ENCODE measurements around the gene NRP1. TPM values are rescaled to one million over a fixed set of nuclear protein-coding genes. Genes with fewer than 3 reads are reported as not detected.

NRP1 gene
- polyA plus RNA-seq, 2 of the 4 experiments (the other 2 are of a cell fraction) = 121 to 259 TPM

GRCh38 chr10:33337326-33337957 is 3.0 kb upstream of the NRP1 start (continued):
- TF ChIP-seq HES2 (IDR thresholded peaks at IDR 0.05) = no peak
- no peak for TF ChIP-seq MYC (IDR thresholded peaks at IDR 0.05; ENCODE audit: borderline replicate concordance, low read length)
- TF ChIP-seq CBX8 (IDR thresholded peaks at IDR 0.05) = no peak
- TF ChIP-seq HOXB5 (CRISPR knock-in tag; IDR thresholded peaks at IDR 0.05) = no peak
- TF ChIP-seq USF2 (IDR thresholded peaks at IDR 0.05) = no peak
- TF ChIP-seq ESRRA (IDR thresholded peaks at IDR 0.05; ENCODE audit: borderline replicate concordance, low read length) = no peak
- no peak for TF ChIP-seq EP300 (IDR thresholded peaks at IDR 0.05)
- TF ChIP-seq POLR2A (IDR thresholded peaks at IDR 0.05; ENCODE audit: low read length) = no peak
- TF ChIP-seq CEBPB (IDR thresholded peaks at IDR 0.05) = no peak

- peak; percentile 51 to 67 for DNase-seq (ENCODE audit: low read depth in 1 of 2, low spot score in 1 of 2)
Observed at GRCh38 chr10:33336582-33337325, 2.3 kb upstream of the NRP1 start.

GRCh38 chr10:33335801-33336581 is 1.5 kb upstream of the NRP1 start:
- FAIRE-seq (peak; percentile 82), ATAC-seq (peak; percentile 57 to 65), DNase-seq (ENCODE audit: low read depth in 1 of 2, low spot score in 1 of 2) (peak; percentile 78 to 95)
- H3K27ac ChIP-seq = peak overlapping the region; percentile 99
- H3K4me3 ChIP-seq = peak overlapping the region; percentile 85
- H3K4me1 ChIP-seq = peaks cover 19% of the 10 kb centered on the region
- peak overlapping the region; percentile 95 for H3K4me2 ChIP-seq
- H3K9me3 ChIP-seq = no peaks in the 10 kb centered on the region
- CTCF ChIA-PET = interaction anchor here (0.7 to 2.5 kb wide), 11 partner anchors 8 to 1303 kb away, joined by 3 to 7 read pairs (median 4); no protein-coding TSS in a partner anchor
- POLR2A ChIA-PET = interaction anchor here (1.0 to 3.6 kb wide), 11 partner anchors 8 to 1192 kb away, joined by 3 to 30 read pairs (median 4); no protein-coding TSS in a partner anchor
- 2% methylated on average over 40 of the region's 52 CpGs for WGBS (ENCODE audit: missing lambda C conversion rate)
- TF ChIP-seq TP53 (CRISPR knock-in tag; IDR thresholded peaks at IDR 0.05) = no peak
- TF ChIP-seq RAD21 (conservative IDR thresholded peaks at IDR 0.05 in 1 of 2, IDR thresholded peaks at IDR 0.05 in 1 of 2) = peak; percentile 16 to 37; a peak in 4 of 5 replicates
- TF ChIP-seq SREBF2 (IDR thresholded peaks at IDR 0.05) = no peak
- TF ChIP-seq SMC3 (IDR thresholded peaks at IDR 0.05) = peak; percentile 5; the same call in 1 of the 3 replicates
- TF ChIP-seq BCL3 (IDR thresholded peaks at IDR 0.05) = peak; percentile 74; the same call in 1 of the 3 replicates
- peak; percentile 50 for TF ChIP-seq POLR2A (IDR thresholded peaks at IDR 0.05; ENCODE audit: low read length)
- 0 out of 2 replicates have a peak, but pooled peaks have one; percentile 61 for TF ChIP-seq HDAC2 (IDR thresholded peaks at IDR 0.05)
- no peak for TF ChIP-seq EHMT2 (IDR thresholded peaks at IDR 0.05; ENCODE audit: low read depth)
- no peak for TF ChIP-seq E2F6 (IDR thresholded peaks at IDR 0.05; ENCODE audit: borderline replicate concordance, low read depth)
- peak; percentile 47 to 68; a peak in 4 of 5 replicates for TF ChIP-seq JUN (IDR thresholded peaks at IDR 0.05)

More at GRCh38 chr10:33336582-33337325, 2.3 kb upstream of the NRP1 start:
- ATAC-seq (peak; percentile 17 to 36), FAIRE-seq (no peak)
- 2% methylated on average over 27 of the region's 67 CpGs for WGBS (ENCODE audit: missing lambda C conversion rate)
- TF ChIP-seq FOSL2 (IDR thresholded peaks at IDR 0.05) (no peak), FOSL2 (CRISPR knock-in tag; IDR thresholded peaks at IDR 0.05) (no peak), MAX (IDR thresholded peaks at IDR 0.05) (peak; percentile 24; the same call in 1 of the 2 replicates), MAFK (IDR thresholded peaks at IDR 0.05; ENCODE audit: partially characterized antibody) (peak; percentile 94), EP300 (IDR thresholded peaks at IDR 0.05) (no peak), PHF8 (IDR thresholded peaks at IDR 0.05; ENCODE audit: borderline replicate concordance, low read depth) (0 out of 2 replicates have a peak, but pooled peaks have one; percentile 7), NPAS2 (CRISPR knock-in tag; IDR thresholded peaks at IDR 0.05; ENCODE audit: borderline replicate concordance) (no peak), MYC (IDR thresholded peaks at IDR 0.05; ENCODE audit: borderline replicate concordance, low read length) (no peak), TP53 (CRISPR knock-in tag; IDR thresholded peaks at IDR 0.05) (0 out of 2 replicates have a peak, but pooled peaks have one; percentile 47), TFCP2L1 (CRISPR knock-in tag; IDR thresholded peaks at IDR 0.05) (peak; percentile 69; the same call in 1 of the 2 replicates), BCL3 (IDR thresholded peaks at IDR 0.05) (no peak), POLR2A (IDR thresholded peaks at IDR 0.05; ENCODE audit: low read length) (peak; percentile 16), RFX5 (IDR thresholded peaks at IDR 0.05) (no peak)
- CTCF ChIA-PET = interaction anchor here (0.7 to 2.5 kb wide), 6 partner anchors 29 to 1302 kb away, joined by 3 to 7 read pairs (median 4); no protein-coding TSS in a partner anchor
- H3K4me3 ChIP-seq = peak overlapping the region; percentile 85
- H3K4me1 ChIP-seq = peaks cover 26% of the 10 kb centered on the region
- no peaks in the 10 kb centered on the region for H3K9me3 ChIP-seq
- POLR2A ChIA-PET = interaction anchor here (0.9 to 3.6 kb wide), 9 partner anchors 9 to 1190 kb away, joined by 3 to 30 read pairs (median 4); no protein-coding TSS in a partner anchor
- H3K4me2 ChIP-seq = peak overlapping the region; percentile 95
- peak overlapping the region; percentile 99 for H3K27ac ChIP-seq
